WERI-Rb-1 (cell line): ENCODE results near the gene CDK18.

Experiments
- DNase-seq: peaks from one replicate; pipeline ENCODE4 v3.0.0-alpha.2; 2020
- H3K27ac ChIP-seq: fragments of 250-450 bp; sonication (Bioruptor Pico); 2 replicates; pipeline ENCODE4 v1.5.1; 2020; ENCODE audit warnings: mild to moderate bottlenecking, moderate library complexity
- H3K27me3 ChIP-seq: fragments of 250-450 bp; sonication (Bioruptor Pico); 2 replicates; pipeline ENCODE4 v1.5.1; 2021; ENCODE audit warnings: mild to moderate bottlenecking, low read depth, moderate library complexity; ENCODE audit not compliant: insufficient read depth, severe bottlenecking
- H3K36me3 ChIP-seq: fragments of 250-450 bp; sonication (Bioruptor Pico); 2 replicates; pipeline ENCODE4 v1.5.1; 2020; ENCODE audit warnings: mild to moderate bottlenecking, moderate library complexity
- H3K4me3 ChIP-seq: 2 replicates; pipeline ENCODE4 v1.5.1; 2011; ENCODE audit warnings: low read depth, mild to moderate bottlenecking, control low read depth, low read length
- H3K9me3 ChIP-seq: fragments of 250-450 bp; sonication (Bioruptor Pico); 2 replicates; pipeline ENCODE4 v1.5.1; 2021; ENCODE audit warnings: mild to moderate bottlenecking, moderate library complexity; ENCODE audit not compliant: severe bottlenecking
- CTCF ChIP-seq: IDR thresholded peaks from 2 replicates; pipeline ENCODE4 v1.5.1; 2011; ENCODE audit warnings: low read depth, mild to moderate bottlenecking, control low read depth, inconsistent platforms, low read length

The CDK18 gene

GRCh38 chr1:205497351-205497750, 7.1 kb upstream of the CDK18 start:
- no peak for DNase-seq
- no peak for TF ChIP-seq CTCF

GRCh38 chr1:205499789-205500188, 4.7 kb upstream of the CDK18 start:
- H3K27ac ChIP-seq, result no peak overlapping the region
- H3K9me3 ChIP-seq, result no peaks in the 10 kb centered on the region
- TF ChIP-seq CTCF, result no peak
- H3K27me3 ChIP-seq, result no peaks in the 10 kb centered on the region
- H3K36me3 ChIP-seq, result no peaks in the 10 kb centered on the region
- no peak for DNase-seq
- H3K4me3 ChIP-seq, result no peak overlapping the region

More at GRCh38 chr1:205497351-205497750, 7.1 kb upstream of the CDK18 start:
- Histone ChIP-seq H3K4me3 (no peak overlapping the region), H3K9me3 (no peaks in the 10 kb centered on the region), H3K27me3 (no peaks in the 10 kb centered on the region), H3K27ac (no peak overlapping the region), H3K36me3 (no peaks in the 10 kb centered on the region)

- no peak overlapping the region for H3K27ac ChIP-seq
- H3K9me3 ChIP-seq, result no peaks in the 10 kb centered on the region
- no peaks in the 10 kb centered on the region for H3K36me3 ChIP-seq
- no peak for TF ChIP-seq CTCF
- H3K27me3 ChIP-seq, result no peaks in the 10 kb centered on the region
- DNase-seq, result no peak
- no peak overlapping the region for H3K4me3 ChIP-seq
Observed at GRCh38 chr1:205500240-205501233, 3.9 kb upstream of the CDK18 start.

GRCh38 chr1:205502111-205502810, 2.2 kb upstream of the CDK18 start:
- Histone ChIP-seq H3K4me3 (no peak overlapping the region), H3K36me3 (no peaks in the 10 kb centered on the region), H3K27me3 (no peaks in the 10 kb centered on the region), H3K27ac (no peak overlapping the region), H3K9me3 (no peaks in the 10 kb centered on the region)
- DNase-seq, result no peak
- no peak for TF ChIP-seq CTCF

GRCh38 chr1:205502992-205503391, 1.5 kb upstream of the CDK18 start:
- DNase-seq, result no peak
- H3K27ac ChIP-seq, result no peak overlapping the region
- H3K36me3 ChIP-seq, result no peaks in the 10 kb centered on the region
- H3K9me3 ChIP-seq, result no peaks in the 10 kb centered on the region
- no peaks in the 10 kb centered on the region for H3K27me3 ChIP-seq
- H3K4me3 ChIP-seq, result no peak overlapping the region
- no peak for TF ChIP-seq CTCF
